GM19238 (cell line): ENCODE measurements around the gene DAPP1.
"Not testable (repeated sequence)": the region's sequence is repeated elsewhere in the genome, so short reads cannot be mapped to it uniquely, and the experiment has no call there.

Source experiments
- DNase-seq: peaks from one replicate; pipeline ENCODE4 v3.0.0; 2011; ENCODE audit warnings: low spot score; ENCODE audit not compliant: insufficient read length

Gene DAPP1

GRCh38 chr4:99824070-99824599 is 7.5 kb downstream of the DAPP1 start:
- DNase-seq, result no peak

- no peak for DNase-seq
Measured at GRCh38 chr4:99825272-99825671, 8.6 kb downstream of the DAPP1 start.

GRCh38 chr4:99826016-99826415 is 9.4 kb downstream of the DAPP1 start:
- no peak for DNase-seq

GRCh38 chr4:99827454-99827853 is 10.8 kb downstream of the DAPP1 start:
- DNase-seq, result no peak

- no peak for DNase-seq
Measured at GRCh38 chr4:99827857-99828256, 11.2 kb downstream of the DAPP1 start.

GRCh38 chr4:99828477-99828876 is 11.8 kb downstream of the DAPP1 start:
- no peak for DNase-seq

GRCh38 chr4:99830051-99830450 is 13.4 kb downstream of the DAPP1 start:
- not testable (repeated sequence) for DNase-seq

GRCh38 chr4:99832321-99832720 is 15.7 kb downstream of the DAPP1 start:
- no peak for DNase-seq

GRCh38 chr4:99832758-99833157 is 16.1 kb downstream of the DAPP1 start:
- DNase-seq, result no peak

- DNase-seq, result no peak
Measured at GRCh38 chr4:99833756-99834155, 17.1 kb downstream of the DAPP1 start.

- DNase-seq, result no peak
Measured at GRCh38 chr4:99834569-99834968, 17.9 kb downstream of the DAPP1 start.

GRCh38 chr4:99835942-99836341 is 19.3 kb downstream of the DAPP1 start:
- no peak for DNase-seq

- no peak for DNase-seq
Measured at GRCh38 chr4:99838927-99839326, 22.3 kb downstream of the DAPP1 start.

GRCh38 chr4:99841129-99841528 is 24.5 kb downstream of the DAPP1 start:
- DNase-seq, result no peak

GRCh38 chr4:99843413-99843812 is 26.8 kb downstream of the DAPP1 start:
- DNase-seq, result no peak

GRCh38 chr4:99844048-99844447 is 27.4 kb downstream of the DAPP1 start:
- DNase-seq, result no peak

GRCh38 chr4:99845179-99845578 is 28.6 kb downstream of the DAPP1 start:
- no peak for DNase-seq

GRCh38 chr4:99845708-99846469 is 29.3 kb downstream of the DAPP1 start:
- DNase-seq, result no peak

GRCh38 chr4:99846891-99847290 is 30.3 kb downstream of the DAPP1 start:
- DNase-seq, result no peak

GRCh38 chr4:99847362-99847976 is 30.8 kb downstream of the DAPP1 start:
- no peak for DNase-seq

GRCh38 chr4:99848591-99849001 is 32.0 kb downstream of the DAPP1 start:
- DNase-seq, result no peak

GRCh38 chr4:99852199-99852749 is 35.6 kb downstream of the DAPP1 start:
- no peak for DNase-seq

GRCh38 chr4:99853190-99853589 is 36.6 kb downstream of the DAPP1 start:
- DNase-seq, result no peak
